Measurements from ENCODE around the gene TEX52. TPM values are rescaled to one million over a fixed set of nuclear protein-coding genes. Genes with fewer than 3 reads are reported as not detected.
A peak's percentile ranks its signal among the peaks of the same experiment; 100 is the strongest.

Gene TEX52
- total RNA-seq, 1 experiment from 2014 or later = not detected

- in situ Hi-C loops (cut with HindIII; ENCODE audit: low sequenced_read_pairs) = no loop called here
Measured at GRCh38 chr12:2835691-2836403, 21.0 kb downstream of the TEX52 start.

DNA sequence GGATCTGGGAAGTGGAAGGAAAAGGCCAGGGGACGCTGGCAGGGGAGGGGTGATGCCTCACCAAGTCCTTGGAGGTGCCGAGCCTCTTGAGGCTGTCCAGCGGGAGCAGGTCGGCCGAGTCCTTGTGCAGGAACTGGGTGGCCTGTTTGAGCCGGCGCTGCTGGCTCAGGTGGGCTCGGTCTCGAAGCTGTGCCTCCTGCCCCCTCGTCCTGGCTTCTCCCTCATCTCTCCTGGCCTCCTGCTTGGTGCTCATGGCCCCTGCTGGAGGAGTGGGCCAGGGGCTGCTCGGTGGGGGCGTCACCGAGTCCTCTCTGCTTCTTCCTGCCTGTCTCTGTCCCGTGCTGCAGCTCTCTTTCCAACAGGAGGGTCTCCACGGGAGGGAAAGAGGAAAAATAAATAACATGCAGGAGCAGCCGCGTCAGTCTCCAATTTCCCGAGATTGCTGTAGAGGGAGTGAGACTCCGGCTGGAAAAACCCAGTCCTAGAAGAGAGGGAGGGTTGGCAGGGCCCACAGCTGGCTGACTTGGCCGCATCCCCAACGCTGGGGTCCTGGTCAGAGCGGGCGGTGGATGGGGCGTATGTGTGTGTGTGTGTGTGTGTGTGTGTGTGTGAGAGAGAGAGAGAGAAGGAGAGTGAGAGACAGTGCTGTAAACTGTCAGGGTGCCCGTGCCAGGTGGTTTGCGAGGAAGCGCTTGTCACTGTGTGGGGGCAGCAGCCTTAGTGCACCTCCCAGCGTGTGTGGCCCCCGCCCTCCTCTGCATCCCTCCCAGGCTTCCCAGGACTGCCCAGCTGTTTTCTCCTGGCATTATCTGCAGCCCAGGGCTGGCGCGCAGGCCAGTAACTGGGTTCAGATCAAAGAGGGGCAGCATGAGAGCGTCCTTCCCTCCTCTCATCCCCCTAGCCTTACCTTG, 22.0 kb downstream of the TEX52 start, which contains the start of gene NRIP2:
Gene NRIP2 (minus strand): TSS at position 455 of the 911 bp plus-strand sequence. CDS start 52 bp downstream, at position 403.
- DNase-seq (ENCODE audit: low spot score) = peak; percentile 73
- in situ Hi-C loops (cut with HindIII; ENCODE audit: low sequenced_read_pairs) = no loop called here

More at GRCh38 chr12:2835691-2836403, 21.0 kb downstream of the TEX52 start:
- DNase-seq (ENCODE audit: low spot score) = no peak

- DNase-seq (ENCODE audit: low spot score) = peak; percentile 60
- in situ Hi-C loops (cut with HindIII; ENCODE audit: low sequenced_read_pairs) = no loop called here
Measured at GRCh38 chr12:2833810-2834209, 23.0 kb downstream of the TEX52 start.

DNA sequence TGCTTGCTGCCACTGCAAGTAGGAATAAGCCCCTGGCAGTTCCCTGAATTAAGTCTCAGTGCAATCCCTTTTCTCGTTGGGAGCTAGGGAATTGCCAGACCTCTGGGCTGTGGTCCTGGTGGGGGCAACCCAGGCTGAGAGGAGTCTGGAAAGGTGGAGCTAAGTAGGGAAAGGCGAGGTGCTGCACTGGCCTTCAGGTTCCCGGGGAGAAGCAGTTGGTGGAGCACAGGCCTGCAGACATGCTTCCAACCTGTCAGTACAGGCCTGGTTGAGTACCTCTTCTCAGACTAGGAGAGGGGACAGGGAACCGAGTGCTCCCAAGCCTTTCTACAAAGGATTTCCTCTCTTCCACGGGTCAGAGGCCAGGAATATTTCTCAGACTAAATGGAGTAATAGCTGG, 23.5 kb downstream of the TEX52 start:
- peak; percentile 79 for DNase-seq (ENCODE audit: low spot score)
- in situ Hi-C loops (cut with HindIII; ENCODE audit: low sequenced_read_pairs) = no loop called here

- DNase-seq (ENCODE audit: low spot score) = peak; percentile 51
- in situ Hi-C loops (cut with HindIII; ENCODE audit: low sequenced_read_pairs) = no loop called here
Measured at GRCh38 chr12:2832550-2833127, 24.2 kb downstream of the TEX52 start.

DNA sequence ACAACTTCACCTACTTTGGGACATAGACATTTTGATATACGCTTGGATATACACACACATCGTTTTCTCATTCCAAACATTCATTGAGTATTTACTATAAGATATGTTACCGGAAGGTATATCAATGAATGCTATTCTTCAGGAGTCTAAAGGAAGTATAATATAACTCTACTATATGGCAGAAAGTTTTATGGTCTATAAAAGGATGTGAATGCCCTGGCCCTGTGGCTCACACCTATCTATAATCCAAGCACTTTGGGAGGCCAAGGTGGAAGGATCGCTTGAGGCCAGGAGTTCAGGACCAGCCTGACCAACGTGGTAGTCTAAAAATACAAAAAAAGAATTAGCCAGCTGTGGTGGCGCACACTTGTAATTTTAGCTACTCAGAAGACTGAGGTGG, 27.6 kb downstream of the TEX52 start:
- in situ Hi-C loops (cut with HindIII; ENCODE audit: low sequenced_read_pairs) = no loop called here
- no peak for DNase-seq (ENCODE audit: low spot score)

DNA sequence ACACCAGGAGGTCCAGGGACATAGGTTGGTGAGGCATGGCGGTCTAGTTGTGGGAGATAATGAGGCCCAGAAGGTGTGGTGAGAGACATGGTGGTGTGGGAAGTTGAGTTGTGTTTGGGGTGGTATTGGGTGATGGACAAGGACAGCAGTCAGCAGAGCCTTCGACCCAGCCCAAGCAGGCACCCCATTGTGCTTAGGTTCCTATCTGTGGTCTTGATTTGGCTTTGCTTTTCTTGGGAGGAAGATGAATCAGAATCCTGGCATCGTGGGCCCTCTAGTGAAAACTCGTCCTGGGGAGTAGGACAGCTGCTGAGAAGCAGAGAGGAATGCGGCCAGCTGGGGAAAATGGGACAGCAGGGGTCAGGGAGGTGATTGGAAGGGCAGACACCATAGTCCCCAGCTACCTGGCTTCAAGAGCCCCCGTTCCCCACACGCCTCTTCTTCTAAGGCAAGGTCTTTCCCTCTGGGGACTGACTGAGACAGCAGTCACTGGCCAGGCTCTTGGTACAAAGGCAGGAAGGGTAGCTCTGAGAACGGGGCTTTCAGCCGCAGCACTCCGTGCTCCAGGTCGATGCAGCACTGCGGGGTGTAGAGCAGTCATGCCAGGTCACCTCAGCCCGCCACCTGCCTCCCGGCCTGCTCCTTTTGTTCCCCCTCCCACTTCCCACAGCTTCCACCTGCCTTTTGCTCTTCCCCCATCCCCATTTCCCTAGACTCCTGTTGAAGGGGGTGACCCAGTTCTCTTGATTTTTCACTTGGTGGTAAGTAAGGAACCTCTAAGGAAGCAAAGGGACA, 29.9 kb downstream of the TEX52 start:
- in situ Hi-C loops (cut with HindIII; ENCODE audit: low sequenced_read_pairs) = no loop called here
- DNase-seq (ENCODE audit: low spot score) = peak; percentile 75

GRCh38 chr12:2826036-2826435, 30.8 kb downstream of the TEX52 start:
- in situ Hi-C loops (cut with HindIII; ENCODE audit: low sequenced_read_pairs) = no loop called here
- DNase-seq (ENCODE audit: low spot score) = no peak

GRCh38 chr12:2825132-2825531, 31.7 kb downstream of the TEX52 start:
- in situ Hi-C loops (cut with HindIII; ENCODE audit: low sequenced_read_pairs) = no loop called here
- DNase-seq (ENCODE audit: low spot score) = no peak

DNA sequence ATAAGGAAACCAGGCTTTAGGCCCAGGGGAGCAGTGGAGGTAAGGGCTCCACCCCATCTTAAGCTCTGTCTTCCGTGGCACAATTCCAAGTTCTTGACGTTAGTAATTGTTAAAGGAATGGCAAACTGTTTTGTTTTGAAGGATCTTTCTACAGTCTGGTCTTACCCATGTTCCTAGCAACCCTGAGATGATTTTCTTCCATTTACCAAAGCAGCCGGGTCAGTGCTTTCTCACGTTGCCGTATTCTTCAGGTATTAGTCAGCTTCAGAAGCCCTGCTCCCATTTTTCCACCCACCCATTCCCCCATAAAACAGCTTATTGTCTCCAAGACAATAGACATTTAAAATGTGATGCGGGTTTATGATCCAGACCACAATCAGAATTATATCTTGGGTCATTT, 32.3 kb downstream of the TEX52 start:
- DNase-seq (ENCODE audit: low spot score) = no peak
- in situ Hi-C loops (cut with HindIII; ENCODE audit: low sequenced_read_pairs) = no loop called here

DNA sequence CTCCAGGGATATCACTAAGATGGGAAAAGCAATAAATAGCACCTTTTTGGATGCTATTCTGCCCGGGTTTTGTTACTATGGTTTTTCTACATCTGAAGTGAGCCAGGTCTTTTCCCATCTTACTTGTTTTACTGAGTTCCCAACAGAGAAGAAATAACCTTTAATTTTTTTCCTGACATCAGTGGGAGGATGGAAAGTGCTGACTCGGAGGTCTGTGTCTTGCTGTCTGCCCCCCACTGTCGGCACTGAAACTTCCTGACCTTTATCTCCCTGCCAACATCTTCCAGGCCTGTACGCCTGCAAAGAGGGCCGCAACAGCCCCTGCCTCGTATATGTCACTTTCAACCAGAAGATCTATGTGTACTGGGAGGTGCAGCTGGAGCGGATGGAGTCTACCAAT, 33.4 kb downstream of the TEX52 start:
- no peak for DNase-seq (ENCODE audit: low spot score)
- in situ Hi-C loops (cut with HindIII; ENCODE audit: low sequenced_read_pairs) = no loop called here

- in situ Hi-C loops (cut with HindIII; ENCODE audit: low sequenced_read_pairs) = no loop called here
- no peak for DNase-seq (ENCODE audit: low spot score)
Measured at GRCh38 chr12:2820432-2820831, 36.4 kb downstream of the TEX52 start.

DNA sequence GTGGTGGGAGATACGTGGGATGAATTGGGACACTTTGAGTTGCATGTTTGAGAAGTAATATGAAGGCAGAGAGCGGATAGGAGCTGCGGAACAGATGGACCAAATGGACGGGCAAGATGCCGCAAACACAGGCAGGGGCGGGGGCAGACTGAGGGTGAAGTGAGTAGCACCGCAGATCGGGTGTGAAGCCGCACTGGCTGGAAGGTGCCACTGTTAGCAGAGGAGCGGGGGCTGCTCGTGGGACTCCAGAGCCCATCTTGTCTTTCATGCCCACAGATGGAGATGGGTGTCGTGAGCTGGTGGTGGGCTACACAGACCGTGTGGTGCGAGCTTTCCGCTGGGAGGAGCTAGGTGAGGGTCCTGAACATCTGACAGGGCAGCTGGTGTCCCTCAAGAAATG, 37.0 kb downstream of the TEX52 start:
- in situ Hi-C loops (cut with HindIII; ENCODE audit: low sequenced_read_pairs) = no loop called here
- no peak for DNase-seq (ENCODE audit: low spot score)

- DNase-seq (ENCODE audit: low spot score) = peak; percentile 83
- in situ Hi-C loops (cut with HindIII; ENCODE audit: low sequenced_read_pairs) = no loop called here
Measured at GRCh38 chr12:2813214-2814185, 43.3 kb downstream of the TEX52 start.

- in situ Hi-C loops (cut with HindIII; ENCODE audit: low sequenced_read_pairs) = no loop called here
- peak; percentile 100 for DNase-seq (ENCODE audit: low spot score)
Measured at GRCh38 chr12:2812290-2813213, 44.3 kb downstream of the TEX52 start, which contains the start of gene ITFG2. Gene ITFG2, plus strand, starts transcription at chr12:2812668. Its CDS starts 93 bp downstream, at chr12:2812761.

DNA sequence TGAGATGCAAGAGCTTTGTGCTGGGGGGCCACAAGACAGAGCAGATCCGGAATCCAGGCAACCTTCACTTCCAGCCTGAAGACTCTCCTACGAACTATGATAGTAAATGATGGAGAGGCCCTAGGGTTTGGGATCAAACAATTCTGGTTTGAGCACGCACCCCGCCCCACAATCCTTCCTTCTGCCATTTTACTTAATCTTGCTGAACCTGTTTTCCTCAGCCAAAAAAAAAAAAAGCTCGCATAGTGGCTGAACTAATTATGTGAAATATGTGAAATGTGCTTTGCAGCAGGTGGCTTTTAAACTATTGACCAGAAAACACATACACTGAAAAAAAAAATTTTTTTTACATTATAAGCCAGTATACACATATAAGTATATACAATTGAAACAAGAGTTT, 45.0 kb downstream of the TEX52 start:
- in situ Hi-C loops (cut with HindIII; ENCODE audit: low sequenced_read_pairs) = no loop called here
- no peak for DNase-seq (ENCODE audit: low spot score)

DNA sequence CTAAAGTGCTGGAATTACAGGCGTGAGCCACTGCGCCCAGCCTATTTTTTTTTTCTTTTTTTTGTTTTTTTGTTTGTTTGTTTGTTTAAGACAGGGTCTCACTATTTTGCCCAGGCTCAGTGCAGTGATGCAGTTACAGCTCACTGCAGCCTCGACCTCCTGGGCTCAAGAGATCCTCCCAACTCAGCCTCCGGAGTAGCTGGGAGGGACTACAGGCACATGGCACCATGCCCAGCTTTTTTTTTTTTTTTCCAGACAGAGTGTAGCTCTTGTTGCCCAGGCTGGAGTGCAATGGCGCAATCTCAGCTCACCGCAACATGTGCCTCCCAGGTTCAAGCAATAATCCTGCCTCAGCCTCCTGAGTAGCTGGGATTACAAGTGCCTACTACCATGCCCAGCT, 50.1 kb downstream of the TEX52 start:
- in situ Hi-C loops (cut with HindIII; ENCODE audit: low sequenced_read_pairs) = no loop called here
- no peak for DNase-seq (ENCODE audit: low spot score)

All from G401 (cell line).